HG03064 (cell line): ENCODE measurements around the gene FGD6.
"Not testable (repeated sequence)": the region's sequence is repeated elsewhere in the genome, so short reads cannot be mapped to it uniquely, and the experiment has no call there.

Experiments
- ATAC-seq: cut with Tn5 transposase; IDR thresholded peaks from one replicate; pipeline ENCODE4 v1.9.1; 2021; ENCODE audit warnings: low read depth; ENCODE audit not compliant: unreplicated experiment

The FGD6 gene

GRCh38 chr12:95235621-95236020 lies 18.4 kb upstream of the FGD6 start:
- ATAC-seq = not testable (repeated sequence)

GRCh38 chr12:95234187-95234586 lies 16.9 kb upstream of the FGD6 start:
- not testable (repeated sequence) for ATAC-seq

- no peak for ATAC-seq
These were observed 13.9 kb upstream of the FGD6 start for GRCh38 chr12:95231190-95231589.

- no peak for ATAC-seq
These were observed 13.0 kb upstream of the FGD6 start for GRCh38 chr12:95230313-95230712.

- ATAC-seq = no peak
These were observed 12.4 kb upstream of the FGD6 start for GRCh38 chr12:95229636-95230035.

GRCh38 chr12:95228617-95229016 lies 11.3 kb upstream of the FGD6 start:
- no peak for ATAC-seq

- no peak for ATAC-seq
These were observed 10.6 kb upstream of the FGD6 start for GRCh38 chr12:95227818-95228356.

GRCh38 chr12:95225645-95226212 lies 8.5 kb upstream of the FGD6 start:
- no peak for ATAC-seq

GRCh38 chr12:95224202-95225170 lies 7.2 kb upstream of the FGD6 start:
- ATAC-seq = no peak

- ATAC-seq = no peak
These were observed 3.5 kb upstream of the FGD6 start for GRCh38 chr12:95220726-95221125.

GRCh38 chr12:95220190-95220589 lies 2.9 kb upstream of the FGD6 start:
- no peak for ATAC-seq

- no peak for ATAC-seq
These were observed 1.2 kb upstream of the FGD6 start for GRCh38 chr12:95218150-95219133.

- peak; percentile 17 for ATAC-seq
These were observed 423 bp downstream of the FGD6 start for GRCh38 chr12:95216711-95217376.

- ATAC-seq = no peak
These were observed 1.3 kb downstream of the FGD6 start for GRCh38 chr12:95215949-95216348.

GRCh38 chr12:95214466-95214865 lies 2.8 kb downstream of the FGD6 start:
- no peak for ATAC-seq

GRCh38 chr12:95213928-95214327 lies 3.3 kb downstream of the FGD6 start:
- ATAC-seq = no peak

GRCh38 chr12:95213119-95213518 lies 4.1 kb downstream of the FGD6 start:
- ATAC-seq = no peak

GRCh38 chr12:95212586-95212985 lies 4.7 kb downstream of the FGD6 start:
- no peak for ATAC-seq

- no peak for ATAC-seq
These were observed 8.6 kb downstream of the FGD6 start for GRCh38 chr12:95208678-95209077.

GRCh38 chr12:95207407-95207806 lies 9.9 kb downstream of the FGD6 start:
- ATAC-seq = no peak
